Activated T-cell treated with anti-CD3 and anti-CD28 coated beads for 1 hour (primary cell): Measurements from ENCODE around the gene DAB2IP.

Experiments used
- DNase-seq: peaks from one replicate; pipeline ENCODE4 v3.0.0-alpha.2; 2020; ENCODE audit warnings: low read depth

The DAB2IP gene

GRCh38 chr9:121645003-121645402, 6.4 kb upstream of the DAB2IP start:
- DNase-seq = no peak

- DNase-seq = no peak
These were observed 5.3 kb upstream of the DAB2IP start for GRCh38 chr9:121645853-121646807.

GRCh38 chr9:121646992-121647391, 4.4 kb upstream of the DAB2IP start:
- DNase-seq = no peak

GRCh38 chr9:121648172-121648571, 3.3 kb upstream of the DAB2IP start:
- no peak for DNase-seq

GRCh38 chr9:121648799-121649198, 2.6 kb upstream of the DAB2IP start:
- no peak for DNase-seq

- DNase-seq = no peak
These were observed 1.8 kb upstream of the DAB2IP start for GRCh38 chr9:121649476-121650216.

- no peak for DNase-seq
These were observed 1.0 kb upstream of the DAB2IP start for GRCh38 chr9:121650217-121651007.

GRCh38 chr9:121651008-121651294, 483 bp upstream of the DAB2IP start:
- DNase-seq = no peak

GRCh38 chr9:121652021-121652837, 795 bp downstream of the DAB2IP start:
- no peak for DNase-seq

- DNase-seq = no peak
These were observed 1.4 kb downstream of the DAB2IP start for GRCh38 chr9:121652838-121653231.

GRCh38 chr9:121654499-121655140, 3.2 kb downstream of the DAB2IP start:
- no peak for DNase-seq

- DNase-seq = no peak
These were observed 3.9 kb downstream of the DAB2IP start for GRCh38 chr9:121655231-121655755.

- no peak for DNase-seq
These were observed 5.6 kb downstream of the DAB2IP start for GRCh38 chr9:121656941-121657470.

- no peak for DNase-seq
These were observed 6.7 kb downstream of the DAB2IP start for GRCh38 chr9:121658166-121658565.

GRCh38 chr9:121658591-121658990, 7.2 kb downstream of the DAB2IP start:
- DNase-seq = no peak

GRCh38 chr9:121660367-121660766, 8.9 kb downstream of the DAB2IP start:
- no peak for DNase-seq

GRCh38 chr9:121660876-121661275, 9.4 kb downstream of the DAB2IP start:
- DNase-seq = no peak

- no peak for DNase-seq
These were observed 9.9 kb downstream of the DAB2IP start for GRCh38 chr9:121661328-121661727.

GRCh38 chr9:121662359-121662758, 10.9 kb downstream of the DAB2IP start:
- no peak for DNase-seq

- DNase-seq = no peak
These were observed 11.6 kb downstream of the DAB2IP start for GRCh38 chr9:121662891-121663580.
